ENCODE measurements around the gene CATSPERZ. TPM values are rescaled to one million over a fixed set of nuclear protein-coding genes. Genes with fewer than 3 reads are reported as not detected.

CATSPERZ gene
- total and polyA plus RNA-seq, 9 of the 15 experiments (the other 6 are each of a cell fraction or from before 2014, with no cell fraction given), result 0.86 to 8.5 (median 3.5) TPM

- TF ChIP-seq ZNF444 (CRISPR knock-in tag; IDR thresholded peaks at IDR 0.05) (0 out of 2 replicates have a peak, but pooled peaks have one; percentile 20), SREBF1 (IDR thresholded peaks at IDR 0.05; ENCODE audit: borderline replicate concordance, low read depth, low read length) (no peak), ID3 (CRISPR knock-in tag; IDR thresholded peaks at IDR 0.05) (no peak), ID3 (tag; IDR thresholded peaks at IDR 0.05) (peak; percentile 43; the same call in 1 of the 2 replicates), GATAD2B (IDR thresholded peaks at IDR 0.05; ENCODE audit: borderline replicate concordance) (peak; percentile 84), RBM22 (IDR thresholded peaks at IDR 0.05; ENCODE audit: low read depth, low read length, poor library complexity, severe bottlenecking) (no peak), ZBTB2 (IDR thresholded peaks at IDR 0.05) (peak; percentile 69), HNRNPLL (IDR thresholded peaks at IDR 0.05; ENCODE audit: low read depth, low read length, poor library complexity, severe bottlenecking) (no peak), PHF8 (IDR thresholded peaks at IDR 0.05; ENCODE audit: borderline replicate concordance, low read length) (no peak), MAFF (IDR thresholded peaks at IDR 0.05; ENCODE audit: low read length) (peak; percentile 75; the same call in 1 of the 2 replicates), CHD2 (IDR thresholded peaks at IDR 0.05; ENCODE audit: low read depth, low read length) (peak; percentile 47; the same call in 1 of the 2 replicates), AFF4 (CRISPR knock-in tag; IDR thresholded peaks at IDR 0.05) (0 out of 2 replicates have a peak, but pooled peaks have one; percentile 57), ZNF253 (CRISPR knock-in tag; conservative IDR thresholded peaks at IDR 0.05) (no peak), SIRT6 (IDR thresholded peaks at IDR 0.05; ENCODE audit: low read depth, low read length) (no peak), ZNF644 (tag; IDR thresholded peaks at IDR 0.05; ENCODE audit: low read depth) (peak; percentile 93), SMARCA5 (IDR thresholded peaks at IDR 0.05) (peak; percentile 98), CHD4 (IDR thresholded peaks at IDR 0.05; ENCODE audit: insufficient read depth, insufficient replicate concordance, low read depth, low read length, poor library complexity, severe bottlenecking) (peak; percentile 33), SIN3A (IDR thresholded peaks at IDR 0.05; ENCODE audit: borderline replicate concordance in 2 of 2, control insufficient read depth in 1 of 2, low read depth in 2 of 2, low read length in 2 of 2) (peak; percentile 3 to 49; a peak in 1 of 4 replicates), ZBTB43 (CRISPR knock-in tag; IDR thresholded peaks at IDR 0.05) (no peak)
Measured at GRCh38 chr11:64334764-64335735, 34.9 kb downstream of the CATSPERZ start (continued).
